ENCODE results near the gene EEF1AKMT4.

EEF1AKMT4 gene

GRCh38 chr3:184236033-184236410 lies 13.4 kb upstream of the EEF1AKMT4 start:
- no peak for FAIRE-seq

GRCh38 chr3:184236636-184237035 lies 12.8 kb upstream of the EEF1AKMT4 start:
- no peak for FAIRE-seq

GRCh38 chr3:184237211-184237610 lies 12.3 kb upstream of the EEF1AKMT4 start:
- FAIRE-seq, result no peak

GRCh38 chr3:184237807-184238206 lies 11.7 kb upstream of the EEF1AKMT4 start:
- no peak for FAIRE-seq

- no peak for FAIRE-seq
Observed at GRCh38 chr3:184238246-184238818, 11.1 kb upstream of the EEF1AKMT4 start.

- no peak for FAIRE-seq
Observed at GRCh38 chr3:184239221-184239620, 10.3 kb upstream of the EEF1AKMT4 start.

- FAIRE-seq, result no peak
Observed at GRCh38 chr3:184239708-184240107, 9.8 kb upstream of the EEF1AKMT4 start.

- FAIRE-seq, result no peak
Observed at GRCh38 chr3:184240384-184241140, 8.9 kb upstream of the EEF1AKMT4 start.

- FAIRE-seq, result no peak
Observed at GRCh38 chr3:184241141-184241446, 8.4 kb upstream of the EEF1AKMT4 start.

GRCh38 chr3:184241447-184242296 lies 7.8 kb upstream of the EEF1AKMT4 start:
- no peak for FAIRE-seq

GRCh38 chr3:184242297-184242685 lies 7.2 kb upstream of the EEF1AKMT4 start:
- no peak for FAIRE-seq

- no peak for FAIRE-seq
Observed at GRCh38 chr3:184248454-184249411, 739 bp upstream of the EEF1AKMT4 start, which contains the start of gene ALG3. ALG3 (minus strand) TSS chr3:184248962; CDS start chr3:184248940, 22 bp downstream.

- FAIRE-seq, result no peak
Observed at GRCh38 chr3:184250167-184250828, 826 bp downstream of the EEF1AKMT4 start.

- no peak for FAIRE-seq
Observed at GRCh38 chr3:184255291-184256039, 6.0 kb downstream of the EEF1AKMT4 start.

- FAIRE-seq, result no peak
Observed at GRCh38 chr3:184257083-184257915, 7.8 kb downstream of the EEF1AKMT4 start.

GRCh38 chr3:184258926-184259325 lies 9.5 kb downstream of the EEF1AKMT4 start:
- no peak for FAIRE-seq

- FAIRE-seq, result no peak
Observed at GRCh38 chr3:184259396-184259877, 10.0 kb downstream of the EEF1AKMT4 start.

- FAIRE-seq, result no peak
Observed at GRCh38 chr3:184259878-184260723, 10.6 kb downstream of the EEF1AKMT4 start.

GRCh38 chr3:184260724-184261269 lies 11.3 kb downstream of the EEF1AKMT4 start:
- no peak for FAIRE-seq
